ENCODE measurements around the gene UBA3.

Gene UBA3

GRCh38 chr3:69107841-69108240 lies 27.7 kb upstream of the UBA3 start:
- TF ChIP-seq, protein P1, sequence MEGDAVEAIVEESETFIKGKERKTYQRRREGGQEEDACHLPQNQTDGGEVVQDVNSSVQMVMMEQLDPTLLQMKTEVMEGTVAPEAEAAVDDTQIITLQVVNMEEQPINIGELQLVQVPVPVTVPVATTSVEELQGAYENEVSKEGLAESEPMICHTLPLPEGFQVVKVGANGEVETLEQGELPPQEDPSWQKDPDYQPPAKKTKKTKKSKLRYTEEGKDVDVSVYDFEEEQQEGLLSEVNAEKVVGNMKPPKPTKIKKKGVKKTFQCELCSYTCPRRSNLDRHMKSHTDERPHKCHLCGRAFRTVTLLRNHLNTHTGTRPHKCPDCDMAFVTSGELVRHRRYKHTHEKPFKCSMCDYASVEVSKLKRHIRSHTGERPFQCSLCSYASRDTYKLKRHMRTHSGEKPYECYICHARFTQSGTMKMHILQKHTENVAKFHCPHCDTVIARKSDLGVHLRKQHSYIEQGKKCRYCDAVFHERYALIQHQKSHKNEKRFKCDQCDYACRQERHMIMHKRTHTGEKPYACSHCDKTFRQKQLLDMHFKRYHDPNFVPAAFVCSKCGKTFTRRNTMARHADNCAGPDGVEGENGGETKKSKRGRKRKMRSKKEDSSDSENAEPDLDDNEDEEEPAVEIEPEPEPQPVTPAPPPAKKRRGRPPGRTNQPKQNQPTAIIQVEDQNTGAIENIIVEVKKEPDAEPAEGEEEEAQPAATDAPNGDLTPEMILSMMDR (IDR thresholded peaks at IDR 0.05): no peak
- peaks cover 13% of the 10 kb centered on the region for H3K36me3 Mint-ChIP-seq (ENCODE audit: low read depth)
- DNase-seq: no peak
- peaks cover 4% of the 10 kb centered on the region for H3K27me3 Mint-ChIP-seq (ENCODE audit: low read depth, poor library complexity)
- H3K9me3 Mint-ChIP-seq: no peaks in the 10 kb centered on the region
- no peaks in the 10 kb centered on the region for H3K4me1 Mint-ChIP-seq
- H3K4me3 Mint-ChIP-seq: no peak overlapping the region
- H3K27ac Mint-ChIP-seq: no peak overlapping the region

DNA sequence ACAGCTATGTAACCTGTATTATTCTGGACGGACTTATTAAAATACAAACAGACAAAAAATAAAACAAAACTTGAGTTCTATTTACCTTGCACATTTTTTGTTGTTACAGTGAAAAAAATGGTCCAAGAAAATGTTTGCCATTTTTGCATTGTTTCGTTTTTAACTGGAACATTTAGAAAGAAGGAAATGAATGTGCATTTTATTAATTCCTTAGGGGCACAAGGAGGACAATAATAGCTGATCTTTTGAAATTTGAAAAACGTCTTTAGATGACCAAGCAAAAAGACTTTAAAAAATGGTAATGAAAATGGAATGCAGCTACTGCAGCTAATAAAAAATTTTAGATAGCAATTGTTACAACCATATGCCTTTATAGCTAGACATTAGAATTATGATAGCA lies 25.2 kb upstream of the UBA3 start:
- no peak for DNase-seq
- TF ChIP-seq, protein P1 (IDR thresholded peaks at IDR 0.05): no peak
- H3K27ac Mint-ChIP-seq: no peak overlapping the region
- H3K27me3 Mint-ChIP-seq (ENCODE audit: low read depth, poor library complexity): no peaks in the 10 kb centered on the region
- no peaks in the 10 kb centered on the region for H3K9me3 Mint-ChIP-seq
- no peak overlapping the region for H3K4me3 Mint-ChIP-seq
- H3K36me3 Mint-ChIP-seq (ENCODE audit: low read depth): peaks cover 26% of the 10 kb centered on the region
- H3K4me1 Mint-ChIP-seq: no peaks in the 10 kb centered on the region

DNA sequence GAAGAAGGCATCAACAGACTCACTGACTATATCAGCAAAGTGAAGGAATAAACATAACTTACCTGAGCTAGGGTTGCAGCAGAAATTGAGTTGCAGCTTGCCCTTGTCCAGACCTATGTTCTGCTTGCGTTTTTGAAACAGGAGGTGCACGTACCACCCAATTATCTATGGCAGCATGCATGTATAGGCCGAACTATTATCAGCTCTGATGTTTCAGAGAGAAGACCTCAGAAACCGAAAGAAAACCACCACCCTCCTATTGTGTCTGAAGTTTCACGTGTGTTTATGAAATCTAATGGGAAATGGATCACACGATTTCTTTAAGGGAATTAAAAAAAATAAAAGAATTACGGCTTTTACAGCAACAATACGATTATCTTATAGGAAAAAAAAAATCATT lies 24.4 kb upstream of the UBA3 start:
- Mint-ChIP-seq H3K4me3 (no peak overlapping the region), H3K9me3 (no peaks in the 10 kb centered on the region), H3K36me3 (ENCODE audit: low read depth) (peaks cover 31% of the 10 kb centered on the region), H3K27ac (peak overlapping the region; percentile 30), H3K4me1 (no peaks in the 10 kb centered on the region), H3K27me3 (ENCODE audit: low read depth, poor library complexity) (no peaks in the 10 kb centered on the region)
- TF ChIP-seq, protein P1 (IDR thresholded peaks at IDR 0.05): no peak
- DNase-seq: no peak

DNA sequence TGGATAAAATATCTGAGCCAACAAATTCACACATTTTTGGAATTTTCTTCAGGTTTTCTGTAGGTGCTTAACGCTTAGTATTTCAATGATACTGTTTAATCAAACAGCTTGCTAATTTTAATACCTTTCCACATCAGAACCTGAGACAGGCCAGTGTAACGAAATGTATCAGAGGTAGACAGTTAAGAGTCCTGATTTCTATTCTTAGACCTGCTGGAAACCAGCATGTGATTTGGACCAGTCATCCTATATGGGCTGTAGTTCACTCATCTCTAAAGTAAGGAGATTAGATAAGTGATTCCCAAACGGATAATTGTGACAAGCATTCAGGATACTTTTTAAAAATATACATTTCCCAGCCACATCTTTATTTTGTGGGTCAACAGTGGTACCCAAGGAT lies 23.0 kb upstream of the UBA3 start:
- H3K4me3 Mint-ChIP-seq: no peak overlapping the region
- TF ChIP-seq, protein P1 (IDR thresholded peaks at IDR 0.05): no peak
- no peaks in the 10 kb centered on the region for H3K9me3 Mint-ChIP-seq
- DNase-seq: no peak
- no peak overlapping the region for H3K27ac Mint-ChIP-seq
- H3K36me3 Mint-ChIP-seq (ENCODE audit: low read depth): peaks cover 34% of the 10 kb centered on the region
- H3K27me3 Mint-ChIP-seq (ENCODE audit: low read depth, poor library complexity): no peaks in the 10 kb centered on the region
- H3K4me1 Mint-ChIP-seq: no peaks in the 10 kb centered on the region

DNA sequence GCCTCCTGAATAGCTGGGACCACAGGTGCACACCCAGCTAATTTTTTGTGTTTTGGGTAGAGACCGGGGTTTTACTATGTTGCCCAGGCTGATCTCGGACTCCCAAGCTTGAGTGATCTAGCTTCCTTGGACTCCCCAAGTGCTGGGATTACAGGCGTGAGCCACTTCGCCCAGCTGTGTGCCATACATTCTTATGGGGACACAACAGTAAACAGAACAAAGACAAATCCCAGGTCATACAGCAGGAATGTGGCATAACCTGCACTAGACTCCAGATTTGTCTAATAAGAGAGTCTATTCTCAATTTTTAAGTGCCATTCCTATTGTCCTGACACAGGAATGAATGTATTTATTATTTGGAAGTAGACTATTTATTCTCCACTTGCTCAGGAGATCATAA lies 22.2 kb upstream of the UBA3 start:
- Mint-ChIP-seq H3K36me3 (ENCODE audit: low read depth) (peaks cover 39% of the 10 kb centered on the region), H3K4me1 (no peaks in the 10 kb centered on the region), H3K9me3 (no peaks in the 10 kb centered on the region), H3K27me3 (ENCODE audit: low read depth, poor library complexity) (no peaks in the 10 kb centered on the region), H3K4me3 (no peak overlapping the region), H3K27ac (no peak overlapping the region)
- TF ChIP-seq, protein P1 (IDR thresholded peaks at IDR 0.05): no peak
- no peak for DNase-seq

DNA sequence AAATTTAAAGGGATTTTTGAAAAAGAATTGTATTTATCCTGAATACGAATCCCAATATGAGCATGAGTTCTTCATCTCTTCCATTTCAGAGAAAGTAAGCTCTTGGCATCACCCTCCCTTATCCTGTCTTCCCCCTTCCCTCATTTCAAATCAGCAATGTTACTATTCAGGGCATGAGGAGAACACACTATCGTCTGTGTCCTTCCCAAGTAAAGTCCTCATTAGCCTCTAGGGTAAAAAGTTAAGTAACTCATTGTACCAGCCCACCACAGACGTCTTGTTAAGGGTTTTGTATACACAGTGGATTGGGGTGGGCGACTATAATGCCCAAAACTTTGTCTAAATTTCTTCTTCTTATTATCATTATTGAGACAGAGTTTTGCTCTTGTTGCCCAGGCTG lies 19.4 kb upstream of the UBA3 start:
- no peak overlapping the region for H3K27ac Mint-ChIP-seq
- no peaks in the 10 kb centered on the region for H3K9me3 Mint-ChIP-seq
- DNase-seq: no peak
- TF ChIP-seq, protein P1 (IDR thresholded peaks at IDR 0.05): no peak
- H3K4me3 Mint-ChIP-seq: no peak overlapping the region
- no peaks in the 10 kb centered on the region for H3K27me3 Mint-ChIP-seq (ENCODE audit: low read depth, poor library complexity)
- peaks cover 13% of the 10 kb centered on the region for H3K4me1 Mint-ChIP-seq
- peaks cover 40% of the 10 kb centered on the region for H3K36me3 Mint-ChIP-seq (ENCODE audit: low read depth)

All from nephron progenitor cell (in vitro differentiated cells).